Measurements from ENCODE around the gene RDX. TPM values are rescaled to one million over a fixed set of nuclear protein-coding genes. Genes with fewer than 3 reads are reported as not detected.
A peak's percentile ranks its signal among the peaks of the same experiment; 100 is the strongest.
"Not testable (repeated sequence)": the region's sequence is repeated elsewhere in the genome, so short reads cannot be mapped to it uniquely, and the experiment has no call there.

Gene RDX
- total RNA-seq, 2 experiments from 2014 or later = 53.9 to 61.7 TPM

GRCh38 chr11:110235966-110236365 lies 60.4 kb downstream of the RDX start:
- POLR2A ChIA-PET = no interaction called here
- Mint-ChIP-seq H3K9me3 (ENCODE audit: low read depth) (no peaks in the 10 kb centered on the region), H3K27me3 (no peaks in the 10 kb centered on the region), H3K4me1 (peaks cover 2% of the 10 kb centered on the region), H3K4me3 (no peak overlapping the region), H3K27ac (no peak overlapping the region), H3K36me3 (ENCODE audit: low read depth) (peaks cover 38% of the 10 kb centered on the region)
- ATAC-seq (no peak), DNase-seq (no peak)
- CTCF ChIA-PET = interaction anchor here (0.6 kb wide), 1 partner anchor 234 kb away, joined by 3 read pairs; no protein-coding TSS in a partner anchor
- intact Hi-C loops (cut with DNase I, micrococcal nuclease) = no loop called here

GRCh38 chr11:110230377-110230776 lies 66.0 kb downstream of the RDX start:
- Mint-ChIP-seq H3K27ac (no peak overlapping the region), H3K9me3 (ENCODE audit: low read depth) (no peaks in the 10 kb centered on the region), H3K27me3 (no peaks in the 10 kb centered on the region), H3K36me3 (ENCODE audit: low read depth) (peaks cover 42% of the 10 kb centered on the region), H3K4me1 (no peaks in the 10 kb centered on the region), H3K4me3 (no peak overlapping the region)
- no peak for DNase-seq
- intact Hi-C loops (cut with DNase I, micrococcal nuclease) = no loop called here
- ATAC-seq = no peak
- ChIA-PET POLR2A (no interaction called here), CTCF (no interaction called here)

- no peak for DNase-seq
- H3K4me1 Mint-ChIP-seq = no peaks in the 10 kb centered on the region
- no peak overlapping the region for H3K4me3 Mint-ChIP-seq
- ChIA-PET CTCF (interaction anchor here (2.1 kb wide), 1 partner anchor 9 kb away, joined by 7 read pairs; no protein-coding TSS in a partner anchor), POLR2A (no interaction called here)
- intact Hi-C loops (cut with DNase I, micrococcal nuclease) = no loop called here
- no peak overlapping the region for H3K27ac Mint-ChIP-seq
- no peak for ATAC-seq
- H3K27me3 Mint-ChIP-seq = no peaks in the 10 kb centered on the region
- peaks cover 1% of the 10 kb centered on the region for H3K36me3 Mint-ChIP-seq (ENCODE audit: low read depth)
- no peaks in the 10 kb centered on the region for H3K9me3 Mint-ChIP-seq (ENCODE audit: low read depth)
Measured at GRCh38 chr11:110219006-110219785, 77.2 kb downstream of the RDX start.

- no peak overlapping the region for H3K27ac Mint-ChIP-seq
- no peaks in the 10 kb centered on the region for H3K4me1 Mint-ChIP-seq
- no peaks in the 10 kb centered on the region for H3K27me3 Mint-ChIP-seq
- no peaks in the 10 kb centered on the region for H3K36me3 Mint-ChIP-seq (ENCODE audit: low read depth)
- DNase-seq (no peak), ATAC-seq (no peak)
- H3K9me3 Mint-ChIP-seq (ENCODE audit: low read depth) = no peaks in the 10 kb centered on the region
- intact Hi-C loops (cut with DNase I, micrococcal nuclease) = no loop called here
- ChIA-PET POLR2A (no interaction called here), CTCF (no interaction called here)
- no peak overlapping the region for H3K4me3 Mint-ChIP-seq
Measured at GRCh38 chr11:110217936-110218335, 78.5 kb downstream of the RDX start.

- Mint-ChIP-seq H3K9me3 (ENCODE audit: low read depth) (no peaks in the 10 kb centered on the region), H3K4me1 (no peaks in the 10 kb centered on the region), H3K4me3 (no peak overlapping the region), H3K27me3 (no peaks in the 10 kb centered on the region), H3K36me3 (ENCODE audit: low read depth) (no peaks in the 10 kb centered on the region), H3K27ac (no peak overlapping the region)
- DNase-seq (no peak), ATAC-seq (peak; percentile 51)
- ChIA-PET CTCF (no interaction called here), POLR2A (no interaction called here)
- intact Hi-C loops (cut with DNase I, micrococcal nuclease) = no loop called here
Measured at GRCh38 chr11:110217223-110217877, 79.1 kb downstream of the RDX start.

- H3K27ac Mint-ChIP-seq; DNase-seq; ATAC-seq; H3K9me3 Mint-ChIP-seq (ENCODE audit: low read depth); H3K4me1 Mint-ChIP-seq; POLR2A ChIA-PET; H3K27me3 Mint-ChIP-seq; CTCF ChIA-PET; H3K36me3 Mint-ChIP-seq (ENCODE audit: low read depth): not testable (repeated sequence)
- intact Hi-C loops (cut with DNase I, micrococcal nuclease) = loop anchor here in 1 of 2 experiments (10.0 kb wide), 1 partner anchor 505 kb away; the partner anchor contains the start of gene ARHGAP20
- H3K4me3 Mint-ChIP-seq = peak overlapping the region; percentile 68
Measured at GRCh38 chr11:110209313-110209694, 87.1 kb downstream of the RDX start.

- peak; percentile 54 for DNase-seq
- H3K4me1 Mint-ChIP-seq; H3K36me3 Mint-ChIP-seq (ENCODE audit: low read depth); H3K27me3 Mint-ChIP-seq; H3K27ac Mint-ChIP-seq; POLR2A ChIA-PET; H3K9me3 Mint-ChIP-seq (ENCODE audit: low read depth); ATAC-seq: not testable (repeated sequence)
- intact Hi-C loops (cut with DNase I, micrococcal nuclease) = loop anchor here in 1 of 2 experiments (10.0 kb wide), 1 partner anchor 506 kb away; the partner anchor contains the start of gene ARHGAP20
- CTCF ChIA-PET = interaction anchor here (0.5 to 1.1 kb wide), 3 partner anchors 140 to 169 kb away, joined by 3 to 4 read pairs (median 3); no protein-coding TSS in a partner anchor
- peak overlapping the region; percentile 68 for H3K4me3 Mint-ChIP-seq
Measured at GRCh38 chr11:110208678-110209312, 87.6 kb downstream of the RDX start.

- no peaks in the 10 kb centered on the region for H3K9me3 Mint-ChIP-seq (ENCODE audit: low read depth)
- CTCF ChIA-PET = no interaction called here
- no peak overlapping the region for H3K4me3 Mint-ChIP-seq
- H3K4me1 Mint-ChIP-seq = peaks cover 5% of the 10 kb centered on the region
- ATAC-seq (no peak), DNase-seq (no peak)
- H3K36me3 Mint-ChIP-seq (ENCODE audit: low read depth) = no peaks in the 10 kb centered on the region
- H3K27me3 Mint-ChIP-seq = no peaks in the 10 kb centered on the region
- no peak overlapping the region for H3K27ac Mint-ChIP-seq
- intact Hi-C loops (cut with DNase I, micrococcal nuclease) = loop anchor here in 1 of 2 experiments (10.0 kb wide), 1 partner anchor 508 kb away; the partner anchor contains the start of gene ARHGAP20
- POLR2A ChIA-PET = no interaction called here
Measured at GRCh38 chr11:110207123-110207522, 89.3 kb downstream of the RDX start.

- POLR2A ChIA-PET = no interaction called here
- intact Hi-C loops (cut with DNase I, micrococcal nuclease) = loop anchor here (1.0 to 10.0 kb wide), 6 partner anchors 166 to 1031 kb away; partner anchors contain the start of gene ARHGAP20 (in 1 of the 2)
Measured at GRCh38 chr11:110200836-110201235, 95.6 kb downstream of the RDX start.

GRCh38 chr11:110200241-110200640 lies 96.2 kb downstream of the RDX start:
- Mint-ChIP-seq H3K9me3 (ENCODE audit: low read depth) (no peaks in the 10 kb centered on the region), H3K4me1 (no peaks in the 10 kb centered on the region), H3K36me3 (ENCODE audit: low read depth) (no peaks in the 10 kb centered on the region), H3K27me3 (no peaks in the 10 kb centered on the region), H3K4me3 (no peak overlapping the region), H3K27ac (no peak overlapping the region)
- intact Hi-C loops (cut with DNase I, micrococcal nuclease) = loop anchor here (2.0 to 10.0 kb wide), 3 partner anchors 167 to 1032 kb away; partner anchors contain the start of gene ARHGAP20 (in 1 of the 2)
- DNase-seq (no peak), ATAC-seq (no peak)
- POLR2A ChIA-PET = no interaction called here
- CTCF ChIA-PET = interaction anchor here (0.7 to 6.1 kb wide), 18 partner anchors 9 to 1230 kb away, joined by 3 to 85 read pairs (median 10); partner anchors contain the start of gene FDX1

More at GRCh38 chr11:110200836-110201235, 95.6 kb downstream of the RDX start:
- ATAC-seq (no peak), DNase-seq (no peak)
- CTCF ChIA-PET = interaction anchor here (0.7 to 6.1 kb wide), 36 partner anchors 9 to 1229 kb away, joined by 3 to 85 read pairs (median 4); partner anchors contain the start of gene FDX1
- H3K4me1 Mint-ChIP-seq = no peaks in the 10 kb centered on the region
- no peak overlapping the region for H3K27ac Mint-ChIP-seq
- H3K27me3 Mint-ChIP-seq = no peaks in the 10 kb centered on the region
- H3K4me3 Mint-ChIP-seq = no peak overlapping the region
- H3K9me3 Mint-ChIP-seq (ENCODE audit: low read depth) = no peaks in the 10 kb centered on the region
- H3K36me3 Mint-ChIP-seq (ENCODE audit: low read depth) = no peaks in the 10 kb centered on the region

GRCh38 chr11:110199184-110199981 lies 97.0 kb downstream of the RDX start:
- H3K27me3 Mint-ChIP-seq = no peaks in the 10 kb centered on the region
- ChIA-PET POLR2A (no interaction called here), CTCF (interaction anchor here (1.0 to 6.1 kb wide), 8 partner anchors 154 to 258 kb away, joined by 3 to 85 read pairs (median 11); no protein-coding TSS in a partner anchor)
- DNase-seq (no peak), ATAC-seq (no peak)
- no peaks in the 10 kb centered on the region for H3K9me3 Mint-ChIP-seq (ENCODE audit: low read depth)
- H3K36me3 Mint-ChIP-seq (ENCODE audit: low read depth) = no peaks in the 10 kb centered on the region
- intact Hi-C loops (cut with DNase I, micrococcal nuclease) = no loop called here
- H3K4me3 Mint-ChIP-seq = no peak overlapping the region
- no peaks in the 10 kb centered on the region for H3K4me1 Mint-ChIP-seq
- no peak overlapping the region for H3K27ac Mint-ChIP-seq

Data from activated CD4-positive, alpha-beta T cell treated with anti-CD3 and anti-CD28 coated beads for 36 hours (primary cell).